Esophagus muscularis mucosa (tissue), 4 donors: ENCODE results near the gene TOGARAM2.

Source experiments
- EP300 ChIP-seq: sonication (generic); formaldehyde crosslinking; IDR thresholded peaks from one replicate; pipeline ENCODE4 v1.6.1; 2017; ENCODE audit warnings: antibody characterized with exemption
- POLR2A ChIP-seq: fragments of 450-650 bp; IDR thresholded peaks from one replicate; pipeline ENCODE4 v1.6.1; 2017; ENCODE audit warnings: antibody characterized with exemption, moderate library complexity, mild to moderate bottlenecking, low read depth
- POLR2AphosphoS5 ChIP-seq, 2 donors: sonication (generic); formaldehyde crosslinking; IDR thresholded peaks; one replicate each; pipeline ENCODE4 v1.6.1; 2017; ENCODE audit warnings: antibody characterized with exemption in 2 of 2
- TF ChIP-seq, protein P1 (sequence below), 3 experiments: fragments of 200-600 bp in 2 of 3; fragments of 450-650 bp in 1 of 3; sonication (generic) in 2 of 3; IDR thresholded peaks; one replicate each; pipeline ENCODE4 v1.5.1; 2017 to 2019; ENCODE audit warnings: antibody characterized with exemption in 3 of 3, mild to moderate bottlenecking in 2 of 3, moderate library complexity in 1 of 3

DNA sequence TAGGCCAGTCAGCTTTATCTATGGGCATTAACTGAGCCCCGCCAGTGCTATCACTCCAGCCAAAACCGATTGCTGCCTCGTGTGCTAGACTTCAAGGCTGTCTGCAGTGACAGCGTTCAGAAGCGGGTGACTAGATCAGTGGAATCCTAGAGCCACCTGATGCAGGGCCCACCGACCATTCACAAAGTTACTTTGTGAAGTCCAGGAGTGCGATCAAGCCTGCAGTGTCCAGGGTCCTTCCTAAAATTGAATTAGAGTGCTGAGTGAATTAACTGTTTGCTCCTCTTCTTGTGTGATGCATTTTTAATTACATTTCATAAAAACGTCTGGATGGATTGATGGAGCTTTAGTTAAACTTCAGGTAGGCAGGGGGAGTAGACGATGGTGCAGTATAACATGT, 79.3 kb downstream of the TOGARAM2 start:
- TF ChIP-seq, protein P1, sequence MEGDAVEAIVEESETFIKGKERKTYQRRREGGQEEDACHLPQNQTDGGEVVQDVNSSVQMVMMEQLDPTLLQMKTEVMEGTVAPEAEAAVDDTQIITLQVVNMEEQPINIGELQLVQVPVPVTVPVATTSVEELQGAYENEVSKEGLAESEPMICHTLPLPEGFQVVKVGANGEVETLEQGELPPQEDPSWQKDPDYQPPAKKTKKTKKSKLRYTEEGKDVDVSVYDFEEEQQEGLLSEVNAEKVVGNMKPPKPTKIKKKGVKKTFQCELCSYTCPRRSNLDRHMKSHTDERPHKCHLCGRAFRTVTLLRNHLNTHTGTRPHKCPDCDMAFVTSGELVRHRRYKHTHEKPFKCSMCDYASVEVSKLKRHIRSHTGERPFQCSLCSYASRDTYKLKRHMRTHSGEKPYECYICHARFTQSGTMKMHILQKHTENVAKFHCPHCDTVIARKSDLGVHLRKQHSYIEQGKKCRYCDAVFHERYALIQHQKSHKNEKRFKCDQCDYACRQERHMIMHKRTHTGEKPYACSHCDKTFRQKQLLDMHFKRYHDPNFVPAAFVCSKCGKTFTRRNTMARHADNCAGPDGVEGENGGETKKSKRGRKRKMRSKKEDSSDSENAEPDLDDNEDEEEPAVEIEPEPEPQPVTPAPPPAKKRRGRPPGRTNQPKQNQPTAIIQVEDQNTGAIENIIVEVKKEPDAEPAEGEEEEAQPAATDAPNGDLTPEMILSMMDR (IDR thresholded peaks at IDR 0.05), result no peak
- TF ChIP-seq POLR2AphosphoS5 (IDR thresholded peaks at IDR 0.05) (no peak), POLR2A (no peak), EP300 (no peak)
